Measurements from ENCODE around the gene AP2A1. TPM values are rescaled to one million over a fixed set of nuclear protein-coding genes. Genes with fewer than 3 reads are reported as not detected.

Gene AP2A1
- total RNA-seq, 1 experiment from 2014 or later: 317 TPM

Other genes starting within 250 kb of the AP2A1 start
- 0.27 and 0.52 TPM in 2 replicates for gene RCN3, start 239.0 kb upstream of the AP2A1 start, total RNA-seq (2014; rRNA removed; shearing (Covaris generic); ENCODE audit: low replicate concordance)
- 172 and 190 TPM in 2 replicates for gene NOSIP, start 186.4 kb upstream of the AP2A1 start, total RNA-seq (2014; rRNA removed; shearing (Covaris generic); ENCODE audit: low replicate concordance)
- gene PRRG2, start 185.7 kb upstream of the AP2A1 start, total RNA-seq (2014; rRNA removed; shearing (Covaris generic); ENCODE audit: low replicate concordance): 9.5 TPM in 1 of 2 replicates, not detected in the other
- 1.3 and 2.3 TPM in 2 replicates for gene PRR12, start 175.8 kb upstream of the AP2A1 start, total RNA-seq (2014; rRNA removed; shearing (Covaris generic); ENCODE audit: low replicate concordance)
- 140 and 190 TPM in 2 replicates for gene RRAS, start 126.9 kb upstream of the AP2A1 start, total RNA-seq (2014; rRNA removed; shearing (Covaris generic); ENCODE audit: low replicate concordance)
- 18.5 and 28.2 TPM in 2 replicates for gene SCAF1, start 124.8 kb upstream of the AP2A1 start, total RNA-seq (2014; rRNA removed; shearing (Covaris generic); ENCODE audit: low replicate concordance)
- 116 and 227 TPM in 2 replicates for gene IRF3, start 101.1 kb upstream of the AP2A1 start, total RNA-seq (2014; rRNA removed; shearing (Covaris generic); ENCODE audit: low replicate concordance)
- 3.0 TPM in 1 of 2 replicates, not detected in the other for gene BCL2L12, start 101.1 kb upstream of the AP2A1 start, total RNA-seq (2014; rRNA removed; shearing (Covaris generic); ENCODE audit: low replicate concordance)
- gene PRMT1, start 89.7 kb upstream of the AP2A1 start, total RNA-seq (2014; rRNA removed; shearing (Covaris generic); ENCODE audit: low replicate concordance): 432 and 563 TPM in 2 replicates
- 1.1 and 3.2 TPM in 2 replicates for gene ADM5, start 77.4 kb upstream of the AP2A1 start, total RNA-seq (2014; rRNA removed; shearing (Covaris generic); ENCODE audit: low replicate concordance)
- 21.2 and 26.7 TPM in 2 replicates for gene CPT1C, start 75.9 kb upstream of the AP2A1 start, total RNA-seq (2014; rRNA removed; shearing (Covaris generic); ENCODE audit: low replicate concordance)
- not detected in 2 replicates for gene TSKS, start 3.7 kb upstream of the AP2A1 start, total RNA-seq (2014; rRNA removed; shearing (Covaris generic); ENCODE audit: low replicate concordance)
- 50.1 and 84.7 TPM in 2 replicates for gene FUZ, start 46.3 kb downstream of the AP2A1 start, total RNA-seq (2014; rRNA removed; shearing (Covaris generic); ENCODE audit: low replicate concordance)
- gene MED25, start 51.3 kb downstream of the AP2A1 start, total RNA-seq (2014; rRNA removed; shearing (Covaris generic); ENCODE audit: low replicate concordance): 27.0 and 34.7 TPM in 2 replicates
- 126 and 143 TPM in 2 replicates for gene PTOV1, start 84.2 kb downstream of the AP2A1 start, total RNA-seq (2014; rRNA removed; shearing (Covaris generic); ENCODE audit: low replicate concordance)
- 61.9 and 99.6 TPM in 2 replicates for gene PNKP, start 100.6 kb downstream of the AP2A1 start, total RNA-seq (2014; rRNA removed; shearing (Covaris generic); ENCODE audit: low replicate concordance)
- 8.0 and 12.9 TPM in 2 replicates for gene AKT1S1, start 110.4 kb downstream of the AP2A1 start, total RNA-seq (2014; rRNA removed; shearing (Covaris generic); ENCODE audit: low replicate concordance)
- 7.1 and 7.8 TPM in 2 replicates for gene TBC1D17, start 110.7 kb downstream of the AP2A1 start, total RNA-seq (2014; rRNA removed; shearing (Covaris generic); ENCODE audit: low replicate concordance)
- 8.9 and 9.5 TPM in 2 replicates for gene IL4I1, start 129.9 kb downstream of the AP2A1 start, total RNA-seq (2014; rRNA removed; shearing (Covaris generic); ENCODE audit: low replicate concordance)
- gene ATF5, start 162.2 kb downstream of the AP2A1 start, total RNA-seq (2014; rRNA removed; shearing (Covaris generic); ENCODE audit: low replicate concordance): 9.6 TPM in 2 replicates
- gene NUP62, start 162.5 kb downstream of the AP2A1 start, total RNA-seq (2014; rRNA removed; shearing (Covaris generic); ENCODE audit: low replicate concordance): 96.7 and 102 TPM in 2 replicates
- not detected in 2 replicates for gene SIGLEC11, start 194.2 kb downstream of the AP2A1 start, total RNA-seq (2014; rRNA removed; shearing (Covaris generic); ENCODE audit: low replicate concordance)